HK-2 (cell line): ENCODE results near the gene XAB2.

Source experiments
- DNase-seq: peaks from one replicate; pipeline ENCODE4 v3.0.0-alpha.2; 2018; ENCODE audit not compliant: unreplicated experiment

The XAB2 gene

GRCh38 chr19:7632340-7633203 is 3.2 kb upstream of the XAB2 start:
- DNase-seq, result no peak

GRCh38 chr19:7631577-7631976 is 2.2 kb upstream of the XAB2 start:
- no peak for DNase-seq

GRCh38 chr19:7628589-7629311 is 595 bp downstream of the XAB2 start:
- DNase-seq, result no peak

GRCh38 chr19:7627166-7627565 is 2.2 kb downstream of the XAB2 start:
- no peak for DNase-seq

GRCh38 chr19:7625763-7626372 is 3.5 kb downstream of the XAB2 start:
- no peak for DNase-seq

- no peak for DNase-seq
Measured at GRCh38 chr19:7624810-7625209, 4.5 kb downstream of the XAB2 start.

GRCh38 chr19:7623725-7624603 is 5.4 kb downstream of the XAB2 start:
- no peak for DNase-seq

GRCh38 chr19:7622933-7623685 is 6.2 kb downstream of the XAB2 start:
- no peak for DNase-seq

- no peak for DNase-seq
Measured at GRCh38 chr19:7620442-7621412, 8.6 kb downstream of the XAB2 start.

- no peak for DNase-seq
Measured at GRCh38 chr19:7619671-7620441, 9.5 kb downstream of the XAB2 start.

- no peak for DNase-seq
Measured at GRCh38 chr19:7618771-7619510, 10.4 kb downstream of the XAB2 start.

GRCh38 chr19:7618348-7618747 is 11.0 kb downstream of the XAB2 start:
- no peak for DNase-seq

- no peak for DNase-seq
Measured at GRCh38 chr19:7617735-7618134, 11.6 kb downstream of the XAB2 start.

GRCh38 chr19:7617172-7617571 is 12.2 kb downstream of the XAB2 start:
- no peak for DNase-seq

- no peak for DNase-seq
Measured at GRCh38 chr19:7614859-7615741, 14.2 kb downstream of the XAB2 start.

- no peak for DNase-seq
Measured at GRCh38 chr19:7612282-7613274, 16.8 kb downstream of the XAB2 start.
